ENCODE data around the gene HAT1. TPM values are rescaled to one million over a fixed set of nuclear protein-coding genes. Genes with fewer than 3 reads are reported as not detected.

Gene HAT1
- total RNA-seq, result 10 to 100 TPM; 47.5 to 85.0 TPM

- ATAC-seq (replicated peaks), result peak; percentile 98
- H3K4me3 Mint-ChIP-seq, result peak within 1 kb of the TSS; percentile 93
- H3K36me3 Mint-ChIP-seq (ENCODE audit: low read depth), result peaks cover 42% of the 10 kb centered on the region
- H3K27ac Mint-ChIP-seq, result peak within 1 kb of the TSS; percentile 94
- H3K27me3 Mint-ChIP-seq, result no peaks in the 10 kb centered on the region
- H3K9me3 Mint-ChIP-seq, result no peaks in the 10 kb centered on the region
- peaks cover 6% of the 10 kb centered on the region for H3K4me1 Mint-ChIP-seq
Measured at GRCh38 chr2:171922230-171923022, at the start of gene HAT1. TSS of gene HAT1 (plus strand) at chr2:171922461. CDS start at chr2:171922501, 40 bp downstream.

GRCh38 chr2:171874517-171874916, 47.7 kb upstream of the HAT1 start:
- Mint-ChIP-seq H3K27me3 (no peaks in the 10 kb centered on the region), H3K4me3 (no peak overlapping the region), H3K4me1 (peaks cover 18% of the 10 kb centered on the region), H3K36me3 (ENCODE audit: low read depth) (peaks cover 32% of the 10 kb centered on the region), H3K27ac (no peak overlapping the region), H3K9me3 (no peaks in the 10 kb centered on the region)
- ATAC-seq (replicated peaks), result no peak

- H3K9me3 Mint-ChIP-seq, result no peaks in the 10 kb centered on the region
- H3K4me1 Mint-ChIP-seq, result peaks cover 18% of the 10 kb centered on the region
- no peak overlapping the region for H3K27ac Mint-ChIP-seq
- no peaks in the 10 kb centered on the region for H3K27me3 Mint-ChIP-seq
- H3K36me3 Mint-ChIP-seq (ENCODE audit: low read depth), result peaks cover 32% of the 10 kb centered on the region
- H3K4me3 Mint-ChIP-seq, result no peak overlapping the region
- no peak for ATAC-seq (replicated peaks)
Measured at GRCh38 chr2:171874963-171875362, 47.3 kb upstream of the HAT1 start.

- H3K9me3 Mint-ChIP-seq, result no peaks in the 10 kb centered on the region
- peak; percentile 59 for ATAC-seq (replicated peaks)
- H3K27me3 Mint-ChIP-seq, result no peaks in the 10 kb centered on the region
Measured at GRCh38 chr2:171878481-171878993, 43.7 kb upstream of the HAT1 start.

GRCh38 chr2:171879865-171880264, 42.4 kb upstream of the HAT1 start:
- no peaks in the 10 kb centered on the region for H3K9me3 Mint-ChIP-seq
- ATAC-seq (replicated peaks), result no peak

More at GRCh38 chr2:171878481-171878993, 43.7 kb upstream of the HAT1 start:
- peak overlapping the region; percentile 58 for H3K27ac Mint-ChIP-seq
- peaks cover 15% of the 10 kb centered on the region for H3K36me3 Mint-ChIP-seq (ENCODE audit: low read depth)
- H3K4me1 Mint-ChIP-seq, result peaks cover 22% of the 10 kb centered on the region
- peak overlapping the region; percentile 40 for H3K4me3 Mint-ChIP-seq

GRCh38 chr2:171880774-171881173, 41.5 kb upstream of the HAT1 start:
- Mint-ChIP-seq H3K36me3 (ENCODE audit: low read depth) (peaks cover 3% of the 10 kb centered on the region), H3K27me3 (no peaks in the 10 kb centered on the region), H3K27ac (no peak overlapping the region), H3K4me1 (peaks cover 22% of the 10 kb centered on the region), H3K4me3 (no peak overlapping the region), H3K9me3 (no peaks in the 10 kb centered on the region)
- ATAC-seq (replicated peaks), result no peak

More at GRCh38 chr2:171879865-171880264, 42.4 kb upstream of the HAT1 start:
- Mint-ChIP-seq H3K4me1 (peaks cover 22% of the 10 kb centered on the region), H3K36me3 (ENCODE audit: low read depth) (peaks cover 6% of the 10 kb centered on the region), H3K27me3 (no peaks in the 10 kb centered on the region), H3K4me3 (no peak overlapping the region), H3K27ac (no peak overlapping the region)

GRCh38 chr2:171882089-171882769, 40.0 kb upstream of the HAT1 start:
- Mint-ChIP-seq H3K27me3 (no peaks in the 10 kb centered on the region), H3K4me3 (peak overlapping the region; percentile 44), H3K27ac (peak overlapping the region; percentile 12), H3K4me1 (peaks cover 22% of the 10 kb centered on the region), H3K9me3 (no peaks in the 10 kb centered on the region), H3K36me3 (ENCODE audit: low read depth) (peaks cover 9% of the 10 kb centered on the region)
- peak; percentile 89 for ATAC-seq (replicated peaks)

GRCh38 chr2:171883275-171883893, 38.9 kb upstream of the HAT1 start:
- Mint-ChIP-seq H3K27ac (no peak overlapping the region), H3K4me1 (peaks cover 20% of the 10 kb centered on the region)
- no peak for ATAC-seq (replicated peaks)

GRCh38 chr2:171889333-171889732, 32.9 kb upstream of the HAT1 start:
- H3K27me3 Mint-ChIP-seq, result no peaks in the 10 kb centered on the region
- H3K9me3 Mint-ChIP-seq, result no peaks in the 10 kb centered on the region
- peaks cover 17% of the 10 kb centered on the region for H3K4me1 Mint-ChIP-seq
- no peak overlapping the region for H3K4me3 Mint-ChIP-seq
- H3K36me3 Mint-ChIP-seq (ENCODE audit: low read depth), result peaks cover 42% of the 10 kb centered on the region
- no peak for ATAC-seq (replicated peaks)
- peak overlapping the region; percentile 4 for H3K27ac Mint-ChIP-seq

More at GRCh38 chr2:171883275-171883893, 38.9 kb upstream of the HAT1 start:
- Mint-ChIP-seq H3K9me3 (no peaks in the 10 kb centered on the region), H3K36me3 (ENCODE audit: low read depth) (peaks cover 18% of the 10 kb centered on the region), H3K4me3 (no peak overlapping the region), H3K27me3 (no peaks in the 10 kb centered on the region)

GRCh38 chr2:171889808-171890207, 32.5 kb upstream of the HAT1 start:
- Mint-ChIP-seq H3K9me3 (no peaks in the 10 kb centered on the region), H3K4me3 (no peak overlapping the region), H3K27ac (no peak overlapping the region), H3K27me3 (no peaks in the 10 kb centered on the region), H3K36me3 (ENCODE audit: low read depth) (peaks cover 42% of the 10 kb centered on the region), H3K4me1 (peaks cover 21% of the 10 kb centered on the region)
- no peak for ATAC-seq (replicated peaks)

- no peaks in the 10 kb centered on the region for H3K27me3 Mint-ChIP-seq
- no peaks in the 10 kb centered on the region for H3K9me3 Mint-ChIP-seq
- peak overlapping the region; percentile 85 for H3K27ac Mint-ChIP-seq
- peaks cover 25% of the 10 kb centered on the region for H3K36me3 Mint-ChIP-seq (ENCODE audit: low read depth)
- no peak for ATAC-seq (replicated peaks)
- H3K4me1 Mint-ChIP-seq, result peaks cover 18% of the 10 kb centered on the region
- H3K4me3 Mint-ChIP-seq, result peak overlapping the region; percentile 94
Measured at GRCh38 chr2:171893196-171893823, 29.0 kb upstream of the HAT1 start.

- H3K27me3 Mint-ChIP-seq, result no peaks in the 10 kb centered on the region
- peaks cover 16% of the 10 kb centered on the region for H3K4me1 Mint-ChIP-seq
- no peaks in the 10 kb centered on the region for H3K9me3 Mint-ChIP-seq
- peak; percentile 98 for ATAC-seq (replicated peaks)
- peak within 1 kb of the TSS; percentile 85 for H3K27ac Mint-ChIP-seq
- H3K36me3 Mint-ChIP-seq (ENCODE audit: low read depth), result peaks cover 22% of the 10 kb centered on the region
- H3K4me3 Mint-ChIP-seq, result peak within 1 kb of the TSS; percentile 94
Measured at GRCh38 chr2:171893824-171894611, 28.2 kb upstream of the HAT1 start, which contains the start of gene SLC25A12. TSS of gene SLC25A12 (minus strand) at chr2:171894244. CDS start at chr2:171894214, 30 bp downstream.

- ATAC-seq (replicated peaks), result no peak
- Mint-ChIP-seq H3K27me3 (no peaks in the 10 kb centered on the region), H3K4me3 (peak overlapping the region; percentile 94), H3K4me1 (peaks cover 12% of the 10 kb centered on the region), H3K27ac (peak overlapping the region; percentile 80), H3K9me3 (no peaks in the 10 kb centered on the region), H3K36me3 (ENCODE audit: low read depth) (peaks cover 19% of the 10 kb centered on the region)
Measured at GRCh38 chr2:171894612-171894947, 27.7 kb upstream of the HAT1 start.

All from activated T-helper 17 cell treated with anti-CD3 and anti-CD28 coated beads, Interleukin-2, amount 50 U/mL, for 72 hours (primary cell).